Fibroblast of peridontal ligament (primary cell): ENCODE measurements around the gene NSMCE3.

ENCODE experiments used
- DNase-seq: peaks from one replicate; pipeline ENCODE4 v3.0.0-alpha.2; 2010; ENCODE audit errors: extremely low read depth

Gene NSMCE3

GRCh38 chr15:29269485-29270168 is at the start of gene NSMCE3:
NSMCE3 (minus strand) TSS chr15:29269822; CDS start chr15:29269705, 117 bp downstream.
- DNase-seq = peak; percentile 86

- no peak for DNase-seq
Measured at GRCh38 chr15:29316422-29316821, 46.8 kb upstream of the NSMCE3 start.

DNA sequence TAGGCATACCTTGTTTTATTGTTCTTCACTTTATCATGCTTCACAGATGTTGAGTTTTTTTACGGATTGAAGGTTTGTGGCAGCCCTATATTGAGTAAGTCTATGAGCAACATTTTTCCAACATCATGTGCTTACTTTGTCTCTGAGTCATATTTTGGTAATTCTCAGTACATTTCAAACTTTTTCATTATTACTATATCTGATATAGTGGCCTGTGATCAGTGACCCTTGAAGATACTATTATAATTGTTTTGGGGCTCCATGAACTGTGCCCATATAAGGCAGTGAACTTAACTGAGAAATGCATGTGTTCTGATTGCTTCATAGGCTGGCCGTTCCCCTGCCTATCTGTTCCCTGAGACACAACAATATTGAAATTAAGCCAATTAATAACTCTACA is 42.8 kb upstream of the NSMCE3 start:
- peak; percentile 81 for DNase-seq

DNA sequence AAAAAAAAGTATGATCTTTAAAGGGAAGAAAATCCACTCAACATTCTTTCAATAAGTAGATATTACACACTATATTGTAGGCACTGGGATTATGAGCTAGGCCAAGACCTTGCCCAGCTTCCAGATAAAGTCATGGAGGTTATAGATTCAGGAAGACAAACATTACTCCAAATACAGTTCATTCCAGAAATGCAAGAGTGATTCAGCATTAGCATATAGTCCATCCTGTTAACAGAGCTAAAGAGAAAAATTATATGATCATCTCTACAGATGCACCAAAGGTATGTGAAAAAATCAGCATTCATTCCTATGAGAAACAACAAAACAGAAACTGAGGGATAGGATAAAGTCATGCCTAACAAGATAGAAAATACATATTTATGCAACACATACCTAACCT is 42.1 kb upstream of the NSMCE3 start:
- peak; percentile 10 for DNase-seq

- DNase-seq = no peak
Measured at GRCh38 chr15:29309139-29309538, 39.5 kb upstream of the NSMCE3 start.

DNA sequence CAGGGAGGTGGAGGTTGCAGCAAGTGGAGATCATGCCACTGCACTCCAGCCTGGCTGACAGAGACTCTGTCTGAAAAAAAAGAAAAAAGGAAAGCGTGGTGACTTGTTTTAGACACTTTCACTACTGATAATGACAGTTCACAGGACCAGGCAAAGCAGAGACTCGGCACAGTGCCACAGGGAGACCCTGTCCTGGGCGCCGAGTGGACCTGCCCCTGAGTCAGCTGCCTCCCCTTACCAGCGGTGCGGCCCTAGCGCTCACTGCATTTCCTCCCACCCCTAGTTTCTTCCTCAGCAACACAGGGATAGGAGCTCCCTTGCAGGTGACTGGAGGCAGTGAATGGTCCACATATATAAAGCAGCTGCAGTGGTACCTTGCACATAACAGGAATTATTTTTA is 38.7 kb upstream of the NSMCE3 start:
- no peak for DNase-seq

DNA sequence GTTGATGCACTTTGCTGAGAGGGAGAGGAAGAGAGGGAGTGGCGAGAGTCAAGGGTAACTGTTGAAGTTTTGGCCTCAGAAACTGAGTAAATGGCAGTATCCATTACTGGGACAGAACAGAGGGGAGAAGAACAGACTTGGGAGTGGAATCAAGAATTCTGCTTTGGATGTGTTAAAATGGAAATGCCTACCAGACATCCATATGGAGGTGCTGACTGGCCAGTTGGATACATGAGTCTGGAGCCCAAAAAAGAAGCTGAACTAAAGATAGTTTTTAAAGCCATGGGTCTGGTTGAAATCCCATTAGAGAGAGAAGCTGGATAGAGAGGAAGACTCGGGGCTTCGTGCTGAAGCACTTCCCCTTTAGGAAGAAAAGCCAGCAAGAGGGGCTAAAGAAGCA is 35.9 kb upstream of the NSMCE3 start:
- no peak for DNase-seq

- no peak for DNase-seq
Measured at GRCh38 chr15:29302871-29303270, 33.2 kb upstream of the NSMCE3 start.

GRCh38 chr15:29299784-29300183 is 30.2 kb upstream of the NSMCE3 start:
- no peak for DNase-seq

DNA sequence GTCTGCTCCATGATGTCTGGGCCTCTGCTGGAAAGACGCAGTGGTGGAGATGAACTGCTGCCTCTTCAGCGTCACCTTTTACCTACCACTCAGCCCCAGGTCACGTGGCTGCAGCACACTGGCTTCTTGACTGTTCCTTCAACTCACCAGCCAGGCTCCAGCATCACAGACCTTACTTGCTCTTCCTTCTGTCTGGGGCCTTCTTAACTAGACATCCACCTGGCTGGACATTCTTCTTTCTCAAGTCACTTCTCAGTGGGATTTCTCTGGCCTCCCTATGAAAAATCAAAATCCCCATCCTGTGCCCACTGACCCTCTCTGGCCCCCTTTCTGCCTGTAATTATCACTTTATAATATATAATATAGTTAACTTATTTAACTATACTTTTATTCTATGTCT is 29.7 kb upstream of the NSMCE3 start:
- DNase-seq = no peak

DNA sequence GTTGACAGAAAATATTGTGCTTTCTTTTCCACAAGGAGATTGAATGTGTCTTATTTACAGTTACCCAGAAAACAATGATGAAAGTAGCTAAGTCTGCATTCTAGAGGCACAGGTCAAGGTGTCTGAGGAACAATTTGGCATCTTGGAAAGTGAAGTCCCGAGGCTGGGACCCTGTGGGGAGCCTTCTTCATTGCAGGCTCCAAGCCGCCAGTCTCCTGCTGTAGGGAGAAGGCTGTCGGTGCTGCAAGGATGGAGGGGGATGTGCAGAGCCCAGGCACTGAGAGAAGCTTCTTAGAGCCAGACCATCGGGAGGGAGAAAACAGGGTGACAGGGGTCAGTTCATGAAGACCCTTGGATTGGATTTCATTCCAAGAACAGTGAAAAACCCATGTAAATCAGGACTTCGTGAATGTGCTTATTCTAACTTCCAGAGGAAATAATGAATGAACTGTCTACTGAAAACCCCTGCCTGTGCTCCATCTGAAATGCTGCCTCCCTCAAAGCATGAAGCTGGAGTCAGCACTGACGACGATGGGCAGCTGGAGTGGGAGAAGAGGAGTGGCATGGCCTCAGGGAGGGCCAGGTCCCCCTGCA is 25.2 kb upstream of the NSMCE3 start:
- no peak for DNase-seq

DNA sequence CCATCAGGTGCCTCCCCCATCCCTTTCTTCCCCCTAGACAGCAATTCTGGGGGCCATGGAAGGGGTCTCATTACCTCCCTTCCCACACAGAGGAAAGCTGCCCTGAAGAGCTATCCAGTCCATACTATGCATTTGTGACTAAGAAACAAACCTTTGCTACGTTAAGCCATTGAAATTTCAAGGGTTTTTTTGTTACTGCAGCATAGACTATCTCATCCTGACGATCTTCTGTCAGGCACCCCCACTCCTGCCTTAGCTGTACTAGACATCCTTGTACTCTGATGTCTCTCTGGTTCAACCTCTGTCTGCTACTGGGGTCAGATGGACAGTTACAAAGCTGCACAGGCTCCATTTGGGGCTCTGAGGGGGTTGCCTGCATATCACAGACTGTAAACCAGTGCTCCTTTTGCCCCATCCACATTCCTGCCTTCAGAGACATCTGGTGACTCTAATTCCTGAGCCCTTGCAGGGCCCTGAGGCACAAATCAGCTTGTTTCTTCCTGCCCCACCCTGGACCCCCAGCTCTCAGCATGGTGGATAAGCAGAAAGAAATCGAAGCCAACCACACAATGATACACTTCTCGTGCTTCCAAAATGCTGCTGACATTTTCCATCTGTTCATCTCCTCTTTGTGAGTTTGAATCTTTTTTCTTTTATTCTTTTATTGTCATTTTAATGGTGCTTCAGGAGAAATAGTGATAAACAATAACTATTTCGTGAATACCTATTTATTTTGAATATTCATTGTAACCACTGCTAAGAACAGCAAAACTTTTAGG is 21.6 kb upstream of the NSMCE3 start:
- DNase-seq = no peak

DNA sequence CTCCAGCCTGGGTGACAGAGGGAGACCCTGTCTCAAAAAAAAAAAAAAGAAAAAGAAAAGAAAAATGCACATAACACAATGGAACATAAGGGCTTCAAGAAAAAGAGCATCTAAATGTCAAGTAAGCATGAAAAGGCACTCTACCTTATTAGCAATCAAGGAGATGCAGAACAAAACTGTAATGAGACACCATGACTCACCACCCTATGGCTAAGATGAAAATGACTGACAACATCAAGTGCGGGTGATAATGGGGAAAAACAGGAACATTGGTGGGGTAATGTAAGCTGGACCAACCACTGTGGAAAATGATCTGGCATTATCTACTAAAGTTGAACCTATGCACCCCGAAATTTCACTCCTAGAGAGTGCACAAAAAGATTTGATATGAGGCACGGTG is 19.6 kb upstream of the NSMCE3 start:
- no peak for DNase-seq

GRCh38 chr15:29285386-29285785 is 15.8 kb upstream of the NSMCE3 start:
- DNase-seq = peak; percentile 52

- no peak for DNase-seq
Measured at GRCh38 chr15:29283381-29283780, 13.8 kb upstream of the NSMCE3 start.

- no peak for DNase-seq
Measured at GRCh38 chr15:29280514-29280913, 10.9 kb upstream of the NSMCE3 start.

- peak; percentile 90 for DNase-seq
Measured at GRCh38 chr15:29278436-29279105, 8.9 kb upstream of the NSMCE3 start.

DNA sequence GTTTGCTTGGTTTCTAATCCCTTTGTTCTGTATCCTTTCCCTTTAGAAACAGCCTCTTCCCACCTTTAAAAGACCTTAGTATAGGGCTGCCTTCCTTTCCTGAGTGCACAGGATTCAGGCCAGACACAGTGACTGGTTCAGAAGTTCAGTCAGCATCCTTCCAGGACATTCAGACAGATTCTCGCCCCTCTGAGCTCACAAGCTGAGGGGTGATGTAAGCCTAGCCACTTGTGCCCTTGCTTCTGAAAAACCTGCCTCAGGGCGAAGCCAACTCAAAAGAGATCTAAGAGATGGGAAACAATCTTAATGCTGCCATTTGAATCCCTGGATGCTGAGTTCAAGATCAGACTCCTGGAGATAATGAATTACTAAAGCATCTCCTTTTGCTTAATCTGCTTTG is 6.7 kb upstream of the NSMCE3 start:
- DNase-seq = no peak

- DNase-seq = no peak
Measured at GRCh38 chr15:29275855-29276254, 6.2 kb upstream of the NSMCE3 start.

GRCh38 chr15:29274946-29275345 is 5.3 kb upstream of the NSMCE3 start:
- no peak for DNase-seq

GRCh38 chr15:29272219-29272618 is 2.6 kb upstream of the NSMCE3 start:
- DNase-seq = no peak

- peak; percentile 31 for DNase-seq
Measured at GRCh38 chr15:29270976-29271375, 1.4 kb upstream of the NSMCE3 start.
